B cell (primary cell): ENCODE data around the gene IGFLR1. TPM values are rescaled to one million over a fixed set of nuclear protein-coding genes. Genes with fewer than 3 reads are reported as not detected.
A peak's percentile ranks its signal among the peaks of the same experiment; 100 is the strongest.

Experiments
- ATAC-seq: fragments of 200-7000 bp; cut with Tn5 transposase; one replicate; pipeline ENCODE4 v1.10.0; 2021; ENCODE audit warnings: low read depth, mild to moderate bottlenecking, moderate number of reproducible peaks, moderate library complexity
- CTCF ChIA-PET: fragments of 350-600 bp; sonication (Branson Sonifier 250); formaldehyde crosslinking; loops from one replicate; lab custom pipeline; 2021; ENCODE audit warnings: antibody characterized with exemption, inconsistent platforms; lab: Charles Lee
- POLR2A ChIA-PET: fragments of 350-600 bp; sonication (Branson Sonifier 250); formaldehyde crosslinking; loops from one replicate; lab custom pipeline; 2021; ENCODE audit warnings: antibody characterized with exemption; lab: Charles Lee
- DNase-seq: peaks from one replicate; pipeline ENCODE4 v3.0.0; 2013
- H2AFZ ChIP-seq: 2 replicates; pipeline ENCODE4 v1.6.1; 2012; ENCODE audit warnings: mild to moderate bottlenecking, low read depth, low read length; ENCODE audit not compliant: insufficient read depth, poor library complexity, severe bottlenecking
- H3K27ac ChIP-seq, 2 donors: 1 replicate in 1 of 2; 2 replicates in 1 of 2; pipeline ENCODE4 v1.5.1; 2012 to 2013; ENCODE audit warnings: low read length in 2 of 2, mild to moderate bottlenecking in 2 of 2, moderate library complexity in 1 of 2
- H3K27me3 ChIP-seq, 4 experiments: fragments of 200-600 bp in 1 of 4; sonication (generic) in 1 of 4; replicated peaks in 1 of 4; 1 replicate in 2 of 4; 2 replicates in 2 of 4; pipeline versions ENCODE4 v1.6.1 to v1.7.0; 2013 to 2016; ENCODE audit warnings: low read length in 3 of 4, mild to moderate bottlenecking in 2 of 4, mixed read lengths in 1 of 4, moderate library complexity in 1 of 4; ENCODE audit not compliant: insufficient read depth in 4 of 4, control insufficient read depth in 3 of 4; ENCODE audit errors: control extremely low read depth in 1 of 4
- H3K36me3 ChIP-seq, 2 experiments: replicated peaks in 1 of 2; 1 replicate in 1 of 2; 2 replicates in 1 of 2; pipeline versions ENCODE4 v1.6.1 to v1.7.1; 2013; ENCODE audit warnings: low read length in 1 of 2; ENCODE audit not compliant: insufficient read depth in 2 of 2, control insufficient read depth in 1 of 2; ENCODE audit errors: control extremely low read depth in 1 of 2, extremely low read depth in 1 of 2
- H3K4me1 ChIP-seq, 2 donors: fragments of 200-600 bp in 1 of 2; sonication (generic) in 1 of 2; 1 replicate in 1 of 2; 2 replicates in 1 of 2; pipeline versions ENCODE4 v1.5.1 to v1.6.1; 2013 to 2017; ENCODE audit warnings: low read length in 2 of 2; ENCODE audit not compliant: control insufficient read depth in 2 of 2, insufficient read depth in 2 of 2
- H3K4me2 ChIP-seq: replicated peaks from 2 replicates; pipeline ENCODE3; 2012; ENCODE audit warnings: mild to moderate bottlenecking, low read depth, low read length; ENCODE audit not compliant: poor library complexity, severe bottlenecking
- H3K4me3 ChIP-seq, 5 experiments: fragments of 200-600 bp in 1 of 5; sonication (generic) in 1 of 5; 1 replicate in 3 of 5; 2 replicates in 2 of 5; pipeline versions ENCODE4 v1.5.1 to v1.7.0; 2011 to 2016; ENCODE audit warnings: low read length in 4 of 5, mild to moderate bottlenecking in 4 of 5, low read depth in 2 of 5, control low read depth in 1 of 5, moderate library complexity in 1 of 5; ENCODE audit not compliant: insufficient read depth in 1 of 5; ENCODE audit errors: control extremely low read depth in 1 of 5, extremely low read depth in 1 of 5
- H3K79me2 ChIP-seq: fragments of 200-600 bp; sonication (generic); one replicate; pipeline ENCODE4 v1.6.0; 2016; ENCODE audit warnings: low read length; ENCODE audit not compliant: control insufficient read depth, insufficient read depth
- H3K9ac ChIP-seq: fragments of 200-600 bp; sonication (generic); 2 replicates; pipeline ENCODE4 v1.6.1; 2017; ENCODE audit warnings: mild to moderate bottlenecking, low read length, moderate library complexity
- H3K9me3 ChIP-seq, 3 donors: one replicate each; pipeline versions ENCODE4 v1.6.1 to v1.7.1; 2013; ENCODE audit warnings: low read length in 2 of 3; ENCODE audit not compliant: control insufficient read depth in 2 of 3, insufficient read depth in 1 of 3; ENCODE audit errors: control extremely low read depth in 1 of 3
- H4K20me1 ChIP-seq: 2 replicates; pipeline ENCODE4 v1.6.0; 2012; ENCODE audit warnings: mild to moderate bottlenecking, low read length; ENCODE audit not compliant: insufficient read depth, control insufficient read depth, poor library complexity, severe bottlenecking
- H3K27ac Mint-ChIP-seq: one replicate; pipeline ENCODE4 v1.8.0; 2021; ENCODE audit warnings: mixed read lengths
- H3K27me3 Mint-ChIP-seq: one replicate; pipeline ENCODE4 v1.8.0; 2021; ENCODE audit warnings: mixed read lengths
- H3K4me1 Mint-ChIP-seq: one replicate; pipeline ENCODE4 v1.8.0; 2021; ENCODE audit warnings: mixed read lengths
- H3K4me3 Mint-ChIP-seq: one replicate; pipeline ENCODE4 v1.8.0; 2021; ENCODE audit warnings: mixed read lengths
- H3K9me3 Mint-ChIP-seq: one replicate; pipeline ENCODE4 v1.8.0; 2022; ENCODE audit warnings: mixed read lengths; ENCODE audit not compliant: insufficient read depth
- CTCF ChIP-seq: fragments of 200-600 bp; IDR thresholded peaks from one replicate; pipeline ENCODE4 v1.8.0; 2022; ENCODE audit warnings: antibody characterized with exemption, mild to moderate bottlenecking
- EZH2 ChIP-seq: IDR thresholded peaks from 2 replicates; pipeline ENCODE4 v1.6.1; 2012; ENCODE audit warnings: borderline replicate concordance, low read depth, mild to moderate bottlenecking, moderate library complexity, low read length; ENCODE audit not compliant: insufficient read depth, poor library complexity, severe bottlenecking
- WGBS: methylation state at CpG from one replicate; pipeline ENCODE4 v1.1.5; 2013; ENCODE audit warnings: missing lambda C conversion rate; ENCODE audit not compliant: insufficient coverage; 5-methylcytosine and 5-hydroxymethylcytosine counted together
- intact Hi-C: fragments of 100-400 bp; cut with micrococcal nuclease; formaldehyde crosslinking; loops from one replicate; pipeline ENCODE4 v1.10.0; 2022
- polyA plus RNA-seq: library from polyadenylated mRNA; depleted of rRNA; stranded (reverse); fragments of >200 nt; gene quantifications from 2 replicates; pipeline ENCODE4 v1.2.3, GENCODE V29; 2012
- total RNA-seq, 2 donors: library from RNA; stranded (reverse); fragments of 120-200 nt in 1 of 2; gene quantifications; 1 replicate in 1 of 2; 2 replicates in 1 of 2; pipeline versions ENCODE4 v1.2.3 to v1.2.4, GENCODE V29; 2013 to 2022

IGFLR1 gene
- total and polyA plus RNA-seq, 2 donors (not counting 1 experiment from before 2014, with no cell fraction given): 130 to 245 TPM

- Mint-ChIP-seq H3K27me3 (no peaks in the 10 kb centered on the region), H3K9me3 (no peaks in the 10 kb centered on the region), H3K4me3 (peak overlapping the region; percentile 96), H3K27ac (peak overlapping the region; percentile 92), H3K4me1 (peaks cover 52% of the 10 kb centered on the region)
- H3K27me3 ChIP-seq: no peaks in the 10 kb centered on the region
- ATAC-seq (peak; percentile 0), DNase-seq (no peak)
- H3K4me3 ChIP-seq: peak overlapping the region; percentile 60 to 93 (median 83)
- H2AFZ ChIP-seq: peak overlapping the region; percentile 66
- H4K20me1 ChIP-seq: peaks cover 28% of the 10 kb centered on the region
- H3K27ac ChIP-seq: peak overlapping the region; percentile 21 to 61
- intact Hi-C loops: loop anchor here (1.0 to 10.0 kb wide), 8 partner anchors 18 to 475 kb away; partner anchors contain the start of genes ARHGAP33, PROSER3, ZNF146 and ZNF565
- H3K4me1 ChIP-seq: peaks cover 34 to 64% of the 10 kb centered on the region in 2 donors
- WGBS: 8% methylated on average over 15 of the region's 16 CpGs
- H3K4me2 ChIP-seq: peak overlapping the region; percentile 100
- CTCF ChIA-PET: interaction anchor here (0.8 to 1.6 kb wide), 8 partner anchors 8 to 219 kb away, joined by 3 to 7 read pairs (median 4); partner anchors contain the start of gene LIN37
- H3K9me3 ChIP-seq: no peaks in the 10 kb centered on the region
- POLR2A ChIA-PET: interaction anchor here (0.7 to 1.5 kb wide), 9 partner anchors 8 to 160 kb away, joined by 3 to 10 read pairs (median 3); partner anchors contain the start of genes HSPB6, LIN37 and NFKBID
- TF ChIP-seq CTCF: no peak
- no peak for TF ChIP-seq EZH2
- H3K9ac ChIP-seq: peak overlapping the region; percentile 91
- peaks cover 0 to 39% of the 10 kb centered on the region in 2 experiments for H3K36me3 ChIP-seq
- peaks cover 48% of the 10 kb centered on the region for H3K79me2 ChIP-seq
Observed at GRCh38 chr19:35740108-35740422, 2.2 kb downstream of the IGFLR1 start.
